Endothelial cell of umbilical vein (primary cell): ENCODE measurements around the gene SNRNP35. TPM values are rescaled to one million over a fixed set of nuclear protein-coding genes. Genes with fewer than 3 reads are reported as not detected.
A peak's percentile ranks its signal among the peaks of the same experiment; 100 is the strongest.

Experiments
- BruUV-seq: library from RNA; stranded (reverse); fragments of 400-500 nt; replicated peaks from 2 replicates; lab custom pipeline; 2021; lab: Mats Ljungman, UMichigan
- CTCF ChIA-PET: fragments of 300-600, 350-600 bp; sonication (Branson Sonifier 250); formaldehyde crosslinking; loops from one replicate; lab custom pipeline; 2021; ENCODE audit warnings: antibody characterized with exemption, inconsistent platforms; lab: Charles Lee
- POLR2A ChIA-PET: fragments of 300-600, 350-600 bp; sonication (Branson Sonifier 250); formaldehyde crosslinking; loops from one replicate; lab custom pipeline; 2021; ENCODE audit warnings: antibody characterized with exemption, inconsistent platforms; lab: Charles Lee
- DNase-seq: peaks from one replicate; pipeline ENCODE4 v3.0.0-alpha.2; 2011; ENCODE audit warnings: low read depth, low spot score
- FAIRE-seq: peaks from 2 replicates; lab custom pipeline; 2011; peaks lifted over from hg19 to GRCh38; lab: Jason Lieb, UNC
- H2AFZ ChIP-seq: 2 replicates; pipeline ENCODE4 v1.6.0; 2012; ENCODE audit warnings: low read depth, low read length, control low read depth, inconsistent platforms
- H3K27ac ChIP-seq: 2 replicates; pipeline ENCODE4 v1.5.1; 2011; ENCODE audit warnings: low read depth, mild to moderate bottlenecking, control low read depth, low read length, moderate library complexity; ENCODE audit not compliant: insufficient read depth
- H3K27me3 ChIP-seq, 2 experiments: 2 replicates each; pipeline versions ENCODE4 v1.6.0 to v1.6.1; 2011; ENCODE audit warnings: low read length in 2 of 2, mixed read lengths in 1 of 2; ENCODE audit not compliant: control insufficient read depth in 2 of 2, insufficient read depth in 2 of 2
- H3K36me3 ChIP-seq, 2 experiments: 2 replicates in 1 of 2; 3 replicates in 1 of 2; pipeline ENCODE4 v1.5.1; 2011; ENCODE audit warnings: low read length in 2 of 2, mild to moderate bottlenecking in 1 of 2, moderate library complexity in 1 of 2; ENCODE audit not compliant: control insufficient read depth in 2 of 2, insufficient read depth in 2 of 2; ENCODE audit errors: extremely low read depth in 1 of 2
- H3K4me1 ChIP-seq: 3 replicates; pipeline ENCODE4 v1.5.1; 2011; ENCODE audit warnings: mild to moderate bottlenecking, low read length; ENCODE audit not compliant: control insufficient read depth, insufficient read depth; ENCODE audit errors: extremely low read depth
- H3K4me2 ChIP-seq: 2 replicates; pipeline ENCODE4 v1.6.1; 2011; ENCODE audit warnings: low read length, control low read depth, mixed read lengths; ENCODE audit not compliant: insufficient read depth
- H3K4me3 ChIP-seq, 3 experiments: fragments of 200-600 bp in 1 of 3; sonication (generic), shearing (Covaris generic) in 1 of 3; replicated peaks in 1 of 3; 2 replicates each; pipeline ENCODE4 v1.5.1; 2011 to 2016; ENCODE audit warnings: control low read depth in 3 of 3, low read length in 3 of 3, mild to moderate bottlenecking in 2 of 3, inconsistent platforms in 1 of 3, low read depth in 1 of 3, moderate library complexity in 1 of 3; ENCODE audit not compliant: insufficient read depth in 1 of 3
- H3K79me2 ChIP-seq: 2 replicates; pipeline ENCODE4 v1.6.0; 2012; ENCODE audit warnings: low read length, inconsistent platforms; ENCODE audit not compliant: control insufficient read depth, insufficient read depth
- H3K9ac ChIP-seq: replicated peaks from 2 replicates; pipeline ENCODE3; 2011; ENCODE audit warnings: low read length, control low read depth; ENCODE audit not compliant: insufficient read depth; ENCODE audit errors: extremely low read depth
- H3K9me1 ChIP-seq: replicated peaks from 3 replicates; pipeline ENCODE4 v1.6.0; 2011; ENCODE audit warnings: mild to moderate bottlenecking, low read length; ENCODE audit not compliant: control insufficient read depth, insufficient read depth; ENCODE audit errors: extremely low read depth
- H3K9me3 ChIP-seq: replicated peaks from 2 replicates; pipeline ENCODE4 v1.5.1; 2012; ENCODE audit warnings: low read length, inconsistent platforms; ENCODE audit not compliant: control insufficient read depth, insufficient read depth
- H4K20me1 ChIP-seq: replicated peaks from 2 replicates; pipeline ENCODE3; 2011; ENCODE audit warnings: mild to moderate bottlenecking, low read length; ENCODE audit not compliant: control insufficient read depth, insufficient read depth; ENCODE audit errors: extremely low read depth
- EZH2 ChIP-seq: IDR thresholded peaks from 2 replicates; pipeline ENCODE4 v1.6.1; 2012; ENCODE audit warnings: borderline replicate concordance, low read depth, mild to moderate bottlenecking, moderate library complexity, low read length, inconsistent platforms; ENCODE audit not compliant: severe bottlenecking
- FOS ChIP-seq: IDR thresholded peaks from 2 replicates; pipeline ENCODE4 v1.6.1; 2011; ENCODE audit warnings: mild to moderate bottlenecking, low read length, moderate library complexity, borderline replicate concordance; ENCODE audit not compliant: insufficient read depth
- GATA2 ChIP-seq: IDR thresholded peaks from 2 replicates; pipeline ENCODE4 v1.7.0; 2011; ENCODE audit warnings: low read depth, mild to moderate bottlenecking, moderate library complexity, mixed read lengths, low read length; ENCODE audit not compliant: insufficient read length, insufficient read depth
- JUN ChIP-seq: IDR thresholded peaks from 2 replicates; pipeline ENCODE4 v1.6.1; 2011; ENCODE audit warnings: borderline replicate concordance, low read depth; ENCODE audit not compliant: insufficient read length, insufficient read depth
- MYC ChIP-seq: IDR thresholded peaks from one replicate; pipeline ENCODE4 v1.6.1; 2011; ENCODE audit warnings: mild to moderate bottlenecking, low read depth, low read length
- POLR2A ChIP-seq: IDR thresholded peaks from 2 replicates; pipeline ENCODE4 v1.6.1; 2012; ENCODE audit warnings: low read depth, mild to moderate bottlenecking, control low read depth, low read length
- POLR2AphosphoS5 ChIP-seq: IDR thresholded peaks from 2 replicates; pipeline ENCODE4 v1.6.1; 2012; ENCODE audit warnings: low read depth, mild to moderate bottlenecking, control low read depth, low read length, moderate library complexity; ENCODE audit not compliant: insufficient read depth
- dilution Hi-C: fragments of 300-500 bp; cut with MboI; formaldehyde crosslinking; loops from one replicate; pipeline ENCODE4 v1.15.0; 2019; ENCODE audit warnings: low sequenced_read_pairs; ENCODE audit not compliant: extremely low pct_ligation_motif_present
- intact Hi-C: fragments of 100-400 bp; cut with micrococcal nuclease; formaldehyde crosslinking; loops from one replicate; pipeline ENCODE4 v1.10.0; 2022
- polyA plus RNA-seq, 4 experiments: library from polyadenylated mRNA; depleted of rRNA in 3 of 4; stranded (reverse) in 3 of 4; unstranded in 1 of 4; fragments of >200 nt; gene quantifications; 2 replicates each; pipeline versions ENCODE4 v1.2.1 to v1.2.3, GENCODE V29; 2011 to 2012; ENCODE audit warnings: missing spikeins in 1 of 4
- total RNA-seq: library from RNA; stranded (reverse); gene quantifications from 2 replicates; pipeline ENCODE4 v1.2.3, GENCODE V29; 2021
- TF ChIP-seq, protein P1 (sequence below): IDR thresholded peaks from 2 replicates; pipeline ENCODE4 v1.6.1; 2011; ENCODE audit not compliant: insufficient read depth, insufficient read length
- TF ChIP-seq, protein P2 (sequence below), 2 donors: IDR thresholded peaks; 1 replicate in 1 of 2; 2 replicates in 1 of 2; pipeline ENCODE4 v1.5.1; 2011; ENCODE audit warnings: low read length in 2 of 2, mild to moderate bottlenecking in 2 of 2, moderate library complexity in 2 of 2, control low read depth in 1 of 2, inconsistent platforms in 1 of 2, low read depth in 1 of 2; ENCODE audit not compliant: insufficient read depth in 1 of 2; ENCODE audit errors: extremely low read depth in 1 of 2

Gene SNRNP35
- total and polyA plus RNA-seq, 2 donors (not counting 3 experiments of a cell fraction or from before 2014, with no cell fraction given): 15.9 to 30.6 TPM

DNA sequence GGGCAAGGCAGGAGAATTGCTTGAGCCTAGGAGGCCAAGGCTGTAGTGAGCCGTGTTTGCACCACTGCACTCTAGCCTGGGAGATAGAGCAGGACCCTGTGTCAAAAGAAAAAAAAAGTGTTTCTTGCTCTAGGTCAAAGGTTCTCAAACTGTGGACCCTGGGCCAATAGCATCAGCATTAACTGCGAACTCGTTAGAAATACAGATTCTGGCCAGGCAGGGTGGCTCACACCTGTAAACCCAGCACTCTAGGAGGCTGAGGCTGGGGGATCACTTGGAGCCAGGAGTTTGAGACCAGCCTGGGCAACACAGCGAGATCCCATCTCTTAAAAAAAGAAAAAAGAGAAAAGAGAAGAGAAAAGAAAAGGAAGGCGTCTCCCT, 22.3 kb upstream of the SNRNP35 start:
- dilution Hi-C loops: no loop called here
- Histone ChIP-seq H3K4me1 (peaks cover 13% of the 10 kb centered on the region), H3K27me3 (no peaks in the 10 kb centered on the region), H4K20me1 (no peaks in the 10 kb centered on the region), H2AFZ (peak overlapping the region; percentile 73), H3K9me1 (no peaks in the 10 kb centered on the region), H3K36me3 (no peaks in the 10 kb centered on the region), H3K9ac (no peak overlapping the region), H3K79me2 (peaks cover 6% of the 10 kb centered on the region), H3K4me3 (peak overlapping the region; percentile 44 to 57 (median 46)), H3K27ac (no peak overlapping the region), H3K4me2 (peak overlapping the region; percentile 69), H3K9me3 (no peaks in the 10 kb centered on the region)
- TSS peak; percentile 44 for BruUV-seq
- no peak for TF ChIP-seq FOS
- TF ChIP-seq, protein P1, sequence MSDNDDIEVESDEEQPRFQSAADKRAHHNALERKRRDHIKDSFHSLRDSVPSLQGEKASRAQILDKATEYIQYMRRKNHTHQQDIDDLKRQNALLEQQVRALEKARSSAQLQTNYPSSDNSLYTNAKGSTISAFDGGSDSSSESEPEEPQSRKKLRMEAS: no peak
- no peak for TF ChIP-seq EZH2
- TF ChIP-seq GATA2: no peak
- no peak for TF ChIP-seq MYC
- no peak for TF ChIP-seq POLR2AphosphoS5
- no peak for TF ChIP-seq JUN
- no peak for TF ChIP-seq POLR2A
- TF ChIP-seq, protein P2, sequence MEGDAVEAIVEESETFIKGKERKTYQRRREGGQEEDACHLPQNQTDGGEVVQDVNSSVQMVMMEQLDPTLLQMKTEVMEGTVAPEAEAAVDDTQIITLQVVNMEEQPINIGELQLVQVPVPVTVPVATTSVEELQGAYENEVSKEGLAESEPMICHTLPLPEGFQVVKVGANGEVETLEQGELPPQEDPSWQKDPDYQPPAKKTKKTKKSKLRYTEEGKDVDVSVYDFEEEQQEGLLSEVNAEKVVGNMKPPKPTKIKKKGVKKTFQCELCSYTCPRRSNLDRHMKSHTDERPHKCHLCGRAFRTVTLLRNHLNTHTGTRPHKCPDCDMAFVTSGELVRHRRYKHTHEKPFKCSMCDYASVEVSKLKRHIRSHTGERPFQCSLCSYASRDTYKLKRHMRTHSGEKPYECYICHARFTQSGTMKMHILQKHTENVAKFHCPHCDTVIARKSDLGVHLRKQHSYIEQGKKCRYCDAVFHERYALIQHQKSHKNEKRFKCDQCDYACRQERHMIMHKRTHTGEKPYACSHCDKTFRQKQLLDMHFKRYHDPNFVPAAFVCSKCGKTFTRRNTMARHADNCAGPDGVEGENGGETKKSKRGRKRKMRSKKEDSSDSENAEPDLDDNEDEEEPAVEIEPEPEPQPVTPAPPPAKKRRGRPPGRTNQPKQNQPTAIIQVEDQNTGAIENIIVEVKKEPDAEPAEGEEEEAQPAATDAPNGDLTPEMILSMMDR (IDR thresholded peaks at IDR 0.05; ENCODE audit: extremely low read depth in 1 of 2, insufficient read depth in 1 of 2, low read depth in 1 of 2, low read length in 2 of 2): no peak
- FAIRE-seq: no peak
- CTCF ChIA-PET: interaction anchor here (1.0 to 1.9 kb wide), 2 partner anchors 10 to 147 kb away, joined by 3 to 5 read pairs; no protein-coding TSS in a partner anchor
- intact Hi-C loops: loop anchor here (1.0 to 5.0 kb wide), 4 partner anchors 10 to 97 kb away; partner anchors contain the start of gene RILPL1
- POLR2A ChIA-PET: no interaction called here
- DNase-seq: no peak
